Gastroesophageal sphincter (tissue), 4 donors: ENCODE measurements around the gene INPP5D. TPM values are rescaled to one million over a fixed set of nuclear protein-coding genes. Genes with fewer than 3 reads are reported as not detected.

Experiments
- ATAC-seq: fragments of 150-250 bp; one replicate; pipeline ENCODE4 v1.9.1; 2016; ENCODE audit warnings: mild to moderate bottlenecking, moderate library complexity
- H3K27ac ChIP-seq, 4 donors: fragments of 200-600 bp; sonication (generic) in 3 of 4; 1 replicate in 3 of 4; 2 replicates in 1 of 4; pipeline ENCODE4 v1.5.1; 2016 to 2019
- H3K27me3 ChIP-seq: fragments of 200-600 bp; sonication (generic); one replicate; pipeline ENCODE4 v1.5.1; 2019
- H3K36me3 ChIP-seq, 2 donors: fragments of 200-600 bp; sonication (generic); one replicate each; pipeline ENCODE4 v1.5.1; 2019; ENCODE audit warnings: control low read depth in 1 of 2
- H3K4me1 ChIP-seq, 3 donors: fragments of 200-600 bp; sonication (generic); 1 replicate in 2 of 3; 2 replicates in 1 of 3; pipeline ENCODE4 v1.5.1; 2016 to 2019; ENCODE audit warnings: control low read depth in 2 of 3
- H3K4me3 ChIP-seq, 2 donors: fragments of 200-600 bp; sonication (generic); one replicate each; pipeline ENCODE4 v1.5.1; 2019; ENCODE audit warnings: mild to moderate bottlenecking in 1 of 2, moderate library complexity in 1 of 2
- H3K9me3 ChIP-seq, 3 donors: fragments of 200-600 bp; sonication (generic); one replicate each; pipeline ENCODE4 v1.5.1; 2017 to 2019; ENCODE audit warnings: control low read depth in 2 of 3
- EP300 ChIP-seq: sonication (generic); formaldehyde crosslinking; IDR thresholded peaks from one replicate; pipeline ENCODE4 v1.6.1; 2017; ENCODE audit warnings: antibody characterized with exemption, mild to moderate bottlenecking
- POLR2A ChIP-seq, 2 donors: fragments of 450-650 bp; IDR thresholded peaks; one replicate each; pipeline ENCODE4 v1.6.1; 2017; ENCODE audit warnings: antibody characterized with exemption in 2 of 2, mild to moderate bottlenecking in 2 of 2, moderate library complexity in 1 of 2
- POLR2AphosphoS5 ChIP-seq: sonication (generic); formaldehyde crosslinking; IDR thresholded peaks from one replicate; pipeline ENCODE4 v1.6.1; 2017; ENCODE audit warnings: antibody characterized with exemption
- WGBS, 2 donors: methylation state at CpG; one replicate each; pipeline ENCODE4 v1.1.5; 2018; ENCODE audit warnings: low coverage in 1 of 2; 5-methylcytosine and 5-hydroxymethylcytosine counted together
- total RNA-seq, 4 donors: library from RNA; depleted of rRNA; stranded (reverse); fragments of >200 nt; gene quantifications; one replicate each; pipeline ENCODE4 v1.1.0, GENCODE V29; 2016
- TF ChIP-seq, protein P1 (sequence below), 4 experiments: fragments of 200-600 bp in 2 of 4; fragments of 450-650 bp in 2 of 4; sonication (generic) in 1 of 4; IDR thresholded peaks; one replicate each; pipeline ENCODE4 v1.5.1; 2017 to 2019; ENCODE audit warnings: antibody characterized with exemption in 4 of 4, mild to moderate bottlenecking in 2 of 4, moderate library complexity in 2 of 4

Gene INPP5D
- total RNA-seq, 4 donors from 2014 or later, result 6.5 to 12.4 (median 9.3) TPM

GRCh38 chr2:233105930-233106329, 45.8 kb downstream of the INPP5D start:
- Histone ChIP-seq H3K36me3 (no peaks in the 10 kb centered on the region), H3K9me3 (no peaks in the 10 kb centered on the region), H3K4me3 (no peak overlapping the region), H3K4me1 (no peaks in the 10 kb centered on the region), H3K27ac (no peak overlapping the region), H3K27me3 (peaks cover 30% of the 10 kb centered on the region)
- ATAC-seq, result no peak
- WGBS, 2 donors, result 83% methylated on average over 2 to 4 of the region's 4 CpGs
- TF ChIP-seq EP300, result no peak
- TF ChIP-seq, protein P1, sequence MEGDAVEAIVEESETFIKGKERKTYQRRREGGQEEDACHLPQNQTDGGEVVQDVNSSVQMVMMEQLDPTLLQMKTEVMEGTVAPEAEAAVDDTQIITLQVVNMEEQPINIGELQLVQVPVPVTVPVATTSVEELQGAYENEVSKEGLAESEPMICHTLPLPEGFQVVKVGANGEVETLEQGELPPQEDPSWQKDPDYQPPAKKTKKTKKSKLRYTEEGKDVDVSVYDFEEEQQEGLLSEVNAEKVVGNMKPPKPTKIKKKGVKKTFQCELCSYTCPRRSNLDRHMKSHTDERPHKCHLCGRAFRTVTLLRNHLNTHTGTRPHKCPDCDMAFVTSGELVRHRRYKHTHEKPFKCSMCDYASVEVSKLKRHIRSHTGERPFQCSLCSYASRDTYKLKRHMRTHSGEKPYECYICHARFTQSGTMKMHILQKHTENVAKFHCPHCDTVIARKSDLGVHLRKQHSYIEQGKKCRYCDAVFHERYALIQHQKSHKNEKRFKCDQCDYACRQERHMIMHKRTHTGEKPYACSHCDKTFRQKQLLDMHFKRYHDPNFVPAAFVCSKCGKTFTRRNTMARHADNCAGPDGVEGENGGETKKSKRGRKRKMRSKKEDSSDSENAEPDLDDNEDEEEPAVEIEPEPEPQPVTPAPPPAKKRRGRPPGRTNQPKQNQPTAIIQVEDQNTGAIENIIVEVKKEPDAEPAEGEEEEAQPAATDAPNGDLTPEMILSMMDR (IDR thresholded peaks at IDR 0.05), result no peak
- no peak for TF ChIP-seq POLR2AphosphoS5
- TF ChIP-seq POLR2A (IDR thresholded peaks at IDR 0.05), result no peak

GRCh38 chr2:233107011-233107410, 46.9 kb downstream of the INPP5D start:
- no peaks in the 10 kb centered on the region for H3K4me1 ChIP-seq
- no peaks in the 10 kb centered on the region for H3K9me3 ChIP-seq
- ATAC-seq, result no peak
- peaks cover 30% of the 10 kb centered on the region for H3K27me3 ChIP-seq
- TF ChIP-seq POLR2A (IDR thresholded peaks at IDR 0.05) (no peak), POLR2AphosphoS5 (no peak), EP300 (no peak)
- TF ChIP-seq, protein P1 (IDR thresholded peaks at IDR 0.05), result no peak
- H3K4me3 ChIP-seq, result no peak overlapping the region
- H3K27ac ChIP-seq, result no peak overlapping the region
- no peaks in the 10 kb centered on the region for H3K36me3 ChIP-seq
- WGBS, 2 donors, result 100% methylated on average over 1 of the region's 1 CpG; no CpG with 5 or more reads in 1 of the 2 donors

DNA sequence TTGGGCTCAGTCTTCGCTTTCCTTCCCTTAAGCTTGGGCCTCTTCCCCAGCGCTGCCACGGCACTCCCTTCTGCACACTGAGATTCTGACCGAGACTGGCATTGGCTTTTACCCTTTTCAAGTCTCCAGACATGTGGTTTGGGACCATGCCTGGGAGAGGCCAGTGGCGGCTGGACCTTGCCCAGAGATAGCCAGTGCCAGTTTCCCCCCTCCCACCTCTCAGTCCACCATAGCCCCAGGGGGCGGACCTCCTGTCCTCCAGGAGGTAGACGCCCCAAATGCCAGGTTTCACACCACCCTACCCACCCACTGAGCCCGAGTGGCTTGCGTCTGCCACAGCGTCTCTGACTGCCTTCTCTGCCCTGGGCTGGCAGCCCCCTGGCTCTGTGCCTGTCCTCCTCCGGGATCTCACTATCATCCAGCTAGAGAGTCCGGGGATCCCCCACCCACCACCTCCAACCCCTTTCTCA, 47.7 kb downstream of the INPP5D start:
- WGBS, 2 donors, result 65% methylated on average over 8 of the region's 12 CpGs; no CpG with 5 or more reads in 1 of the 2 donors
- Histone ChIP-seq H3K27me3 (peaks cover 30% of the 10 kb centered on the region), H3K4me3 (no peak overlapping the region), H3K27ac (no peak overlapping the region), H3K4me1 (no peaks in the 10 kb centered on the region), H3K36me3 (no peaks in the 10 kb centered on the region), H3K9me3 (no peaks in the 10 kb centered on the region)
- ATAC-seq, result no peak
- no peak for TF ChIP-seq POLR2A (IDR thresholded peaks at IDR 0.05)
- TF ChIP-seq, protein P1 (IDR thresholded peaks at IDR 0.05), result no peak
- no peak for TF ChIP-seq EP300
- TF ChIP-seq POLR2AphosphoS5, result no peak

- Histone ChIP-seq H3K9me3 (no peaks in the 10 kb centered on the region), H3K27ac (no peak overlapping the region), H3K4me3 (no peak overlapping the region), H3K27me3 (peaks cover 30% of the 10 kb centered on the region), H3K4me1 (no peaks in the 10 kb centered on the region), H3K36me3 (no peaks in the 10 kb centered on the region)
- 46 to 100% methylated on average over 2 to 3 of the region's 10 CpGs for WGBS, 2 donors
- ATAC-seq, result no peak
- no peak for TF ChIP-seq EP300
- TF ChIP-seq, protein P1 (IDR thresholded peaks at IDR 0.05), result no peak
- TF ChIP-seq POLR2A (IDR thresholded peaks at IDR 0.05), result no peak
- no peak for TF ChIP-seq POLR2AphosphoS5
Observed at GRCh38 chr2:233108611-233109490, 48.7 kb downstream of the INPP5D start.

DNA sequence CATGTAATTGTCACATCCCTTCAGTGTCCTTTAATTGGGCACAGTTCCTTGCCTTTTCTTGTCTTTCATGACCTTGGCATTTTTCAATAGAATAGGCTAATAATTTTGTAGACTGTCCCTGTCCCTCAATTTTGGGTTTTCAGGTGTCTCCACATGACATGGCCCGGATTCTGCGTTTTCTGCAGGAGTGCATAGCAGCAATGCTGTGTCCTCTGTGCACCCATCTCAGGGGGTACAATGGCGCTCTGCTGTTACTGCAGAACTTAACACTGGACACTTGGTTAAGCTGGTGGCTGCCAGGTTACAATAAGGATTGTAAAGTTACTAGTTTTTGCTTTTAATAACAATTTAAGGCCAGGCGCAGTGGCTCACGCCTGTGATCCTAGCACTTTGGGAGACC, 51.3 kb downstream of the INPP5D start:
- Histone ChIP-seq H3K27me3 (peaks cover 19% of the 10 kb centered on the region), H3K4me3 (no peak overlapping the region), H3K36me3 (no peaks in the 10 kb centered on the region), H3K9me3 (no peaks in the 10 kb centered on the region), H3K4me1 (no peaks in the 10 kb centered on the region), H3K27ac (no peak overlapping the region)
- TF ChIP-seq POLR2A (IDR thresholded peaks at IDR 0.05), result no peak
- no peak for TF ChIP-seq POLR2AphosphoS5
- TF ChIP-seq EP300, result no peak
- TF ChIP-seq, protein P1 (IDR thresholded peaks at IDR 0.05), result no peak
- whole genome bisulfite sequencing, 2 donors, result 87 to 91% methylated on average over 4 to 5 of the region's 5 CpGs
- ATAC-seq, result no peak
